Activated CD4-positive, alpha-beta T cell treated with anti-CD3 and anti-CD28 coated beads for 36 hours (primary cell): Measurements from ENCODE around the gene TIGIT. TPM values are rescaled to one million over a fixed set of nuclear protein-coding genes. Genes with fewer than 3 reads are reported as not detected.

Experiments used
- ATAC-seq: fragments of 200-7000 bp; cut with Tn5 transposase; one replicate; pipeline ENCODE4 v1.10.0; 2021; ENCODE audit warnings: mild to moderate bottlenecking, moderate library complexity
- CTCF ChIA-PET: fragments of 350-600 bp; sonication (Branson Sonifier 250); formaldehyde crosslinking; loops from one replicate; lab custom pipeline; 2021; ENCODE audit warnings: antibody characterized with exemption; lab: Charles Lee
- POLR2A ChIA-PET: fragments of 350-600 bp; sonication (Branson Sonifier 250); formaldehyde crosslinking; loops from one replicate; lab custom pipeline; 2021; ENCODE audit warnings: antibody characterized with exemption, inconsistent platforms; lab: Charles Lee
- DNase-seq: peaks from one replicate; pipeline ENCODE4 v3.0.0-alpha.2; 2020
- H3K27ac Mint-ChIP-seq: one replicate; pipeline ENCODE4 v1.8.0; 2021; ENCODE audit warnings: mixed read lengths
- H3K27me3 Mint-ChIP-seq: one replicate; pipeline ENCODE4 v1.8.0; 2021; ENCODE audit warnings: mixed read lengths
- H3K36me3 Mint-ChIP-seq: one replicate; pipeline ENCODE4 v1.8.0; 2021; ENCODE audit warnings: low read depth, mixed read lengths
- H3K4me1 Mint-ChIP-seq: one replicate; pipeline ENCODE4 v1.8.0; 2021; ENCODE audit warnings: mixed read lengths
- H3K4me3 Mint-ChIP-seq: one replicate; pipeline ENCODE4 v1.8.0; 2021; ENCODE audit warnings: mild to moderate bottlenecking, moderate library complexity, mixed read lengths
- H3K9me3 Mint-ChIP-seq: one replicate; pipeline ENCODE4 v1.8.0; 2021; ENCODE audit warnings: low read depth, mixed read lengths
- intact Hi-C, 2 experiments: fragments of 100-400 bp; cut with DNase I in 1 of 2; cut with micrococcal nuclease in 1 of 2; formaldehyde crosslinking; loops; one replicate each; pipeline versions ENCODE4 v1.14.2 to v1.15.1; 2022 to 2024; cut with DNase I, micrococcal nuclease
- total RNA-seq, 2 experiments: library from RNA; stranded (reverse); gene quantifications; one replicate each; pipeline ENCODE4 v1.2.3, GENCODE V29; 2021

Gene TIGIT
- total RNA-seq, 2 experiments from 2014 or later: 23.5 to 25.5 TPM

GRCh38 chr3:114350690-114351089 is 56.9 kb downstream of the TIGIT start:
- intact Hi-C loops: no loop called here
- ATAC-seq: no peak
- POLR2A ChIA-PET: no interaction called here

GRCh38 chr3:114351123-114351821 is 57.4 kb downstream of the TIGIT start:
- Mint-ChIP-seq H3K27ac (no peak overlapping the region), H3K36me3 (peaks cover 11% of the 10 kb centered on the region), H3K27me3 (no peaks in the 10 kb centered on the region), H3K4me3 (no peak overlapping the region), H3K9me3 (no peaks in the 10 kb centered on the region), H3K4me1 (no peaks in the 10 kb centered on the region)
- intact Hi-C loops: no loop called here
- ChIA-PET CTCF (no interaction called here), POLR2A (no interaction called here)
- no peak for DNase-seq
- ATAC-seq: no peak

More at GRCh38 chr3:114350690-114351089, 56.9 kb downstream of the TIGIT start:
- H3K27me3 Mint-ChIP-seq: no peaks in the 10 kb centered on the region
- H3K27ac Mint-ChIP-seq: no peak overlapping the region
- H3K4me1 Mint-ChIP-seq: peaks cover 2% of the 10 kb centered on the region
- no peak for DNase-seq
- CTCF ChIA-PET: interaction anchor here (1.7 kb wide), 1 partner anchor 67 kb away, joined by 7 read pairs; no protein-coding TSS in a partner anchor
- peaks cover 11% of the 10 kb centered on the region for H3K36me3 Mint-ChIP-seq
- H3K4me3 Mint-ChIP-seq: no peak overlapping the region
- H3K9me3 Mint-ChIP-seq: no peaks in the 10 kb centered on the region

- POLR2A ChIA-PET: no interaction called here
- no peaks in the 10 kb centered on the region for H3K9me3 Mint-ChIP-seq
- DNase-seq: no peak
Measured at GRCh38 chr3:114351822-114352145, 58.0 kb downstream of the TIGIT start.

DNA sequence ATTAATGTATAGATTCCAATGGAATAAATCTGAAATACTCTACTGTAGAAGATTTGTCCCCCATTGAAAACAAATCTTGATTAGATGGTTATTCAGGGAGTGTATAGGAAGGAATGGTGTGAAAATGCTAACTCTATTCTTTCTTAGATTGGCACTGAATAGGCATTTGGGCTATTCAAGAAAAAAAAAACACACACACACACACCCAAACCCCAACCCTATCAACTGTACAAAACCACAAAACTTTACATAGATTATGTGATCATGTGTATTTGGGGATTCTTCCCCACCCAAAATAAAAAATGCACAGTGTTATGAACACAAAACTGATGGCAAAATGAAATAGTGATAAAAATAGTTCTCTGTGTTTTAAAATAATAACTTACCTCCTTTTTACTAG is 61.8 kb downstream of the TIGIT start:
- H3K9me3 Mint-ChIP-seq: no peaks in the 10 kb centered on the region
- H3K36me3 Mint-ChIP-seq: peaks cover 4% of the 10 kb centered on the region
- H3K4me3 Mint-ChIP-seq: no peak overlapping the region
- intact Hi-C loops: no loop called here
- no peaks in the 10 kb centered on the region for H3K4me1 Mint-ChIP-seq
- no peak for ATAC-seq
- POLR2A ChIA-PET: no interaction called here
- CTCF ChIA-PET: no interaction called here
- no peaks in the 10 kb centered on the region for H3K27me3 Mint-ChIP-seq
- no peak for DNase-seq
- H3K27ac Mint-ChIP-seq: no peak overlapping the region

More at GRCh38 chr3:114351822-114352145, 58.0 kb downstream of the TIGIT start:
- Mint-ChIP-seq H3K27ac (no peak overlapping the region), H3K27me3 (no peaks in the 10 kb centered on the region), H3K36me3 (peaks cover 11% of the 10 kb centered on the region), H3K4me3 (no peak overlapping the region), H3K4me1 (no peaks in the 10 kb centered on the region)
- ATAC-seq: no peak
- CTCF ChIA-PET: no interaction called here
- intact Hi-C loops: no loop called here

GRCh38 chr3:114356066-114356465 is 62.2 kb downstream of the TIGIT start:
- intact Hi-C loops: no loop called here
- CTCF ChIA-PET: interaction anchor here (0.7 kb wide), 1 partner anchor 251 kb away, joined by 4 read pairs; no protein-coding TSS in a partner anchor
- H3K36me3 Mint-ChIP-seq: peaks cover under 1% of the 10 kb centered on the region
- H3K27me3 Mint-ChIP-seq: no peaks in the 10 kb centered on the region
- POLR2A ChIA-PET: no interaction called here
- ATAC-seq (no peak), DNase-seq (no peak)
- H3K9me3 Mint-ChIP-seq: no peaks in the 10 kb centered on the region
- no peak overlapping the region for H3K4me3 Mint-ChIP-seq
- peaks cover under 1% of the 10 kb centered on the region for H3K4me1 Mint-ChIP-seq
- H3K27ac Mint-ChIP-seq: no peak overlapping the region

GRCh38 chr3:114356525-114356924 is 62.7 kb downstream of the TIGIT start:
- Mint-ChIP-seq H3K4me1 (peaks cover 5% of the 10 kb centered on the region), H3K27ac (no peak overlapping the region), H3K27me3 (no peaks in the 10 kb centered on the region), H3K9me3 (no peaks in the 10 kb centered on the region), H3K36me3 (no peaks in the 10 kb centered on the region), H3K4me3 (no peak overlapping the region)
- intact Hi-C loops: no loop called here
- ATAC-seq: peak; percentile 36
- DNase-seq: no peak
- ChIA-PET POLR2A (no interaction called here), CTCF (interaction anchor here (0.7 kb wide), 1 partner anchor 250 kb away, joined by 4 read pairs; no protein-coding TSS in a partner anchor)

Other genes with a start within 250 kb of the TIGIT start
- 1 to 10 TPM; 2.2 to 2.4 TPM for gene CCDC191, start 237.5 kb upstream of the TIGIT start, total RNA-seq
- 10 to 100 TPM; 31.3 to 47.0 TPM for gene QTRT2, start 237.3 kb upstream of the TIGIT start, total RNA-seq
- not detected for gene DRD3, start 115.0 kb upstream of the TIGIT start, total RNA-seq
- under 1 TPM; 0.23 to 0.27 TPM for gene ZNF80, start 56.5 kb upstream of the TIGIT start, total RNA-seq